ENCODE data around the gene DDX10.

DDX10 gene

GRCh38 chr11:108838792-108839105 lies 173.9 kb downstream of the DDX10 start:
- Mint-ChIP-seq H3K4me3 (no peak overlapping the region), H3K27me3 (no peaks in the 10 kb centered on the region), H3K9me3 (no peaks in the 10 kb centered on the region), H3K27ac (no peak overlapping the region), H3K4me1 (peaks cover 19% of the 10 kb centered on the region), H3K36me3 (peaks cover 23% of the 10 kb centered on the region)

DNA sequence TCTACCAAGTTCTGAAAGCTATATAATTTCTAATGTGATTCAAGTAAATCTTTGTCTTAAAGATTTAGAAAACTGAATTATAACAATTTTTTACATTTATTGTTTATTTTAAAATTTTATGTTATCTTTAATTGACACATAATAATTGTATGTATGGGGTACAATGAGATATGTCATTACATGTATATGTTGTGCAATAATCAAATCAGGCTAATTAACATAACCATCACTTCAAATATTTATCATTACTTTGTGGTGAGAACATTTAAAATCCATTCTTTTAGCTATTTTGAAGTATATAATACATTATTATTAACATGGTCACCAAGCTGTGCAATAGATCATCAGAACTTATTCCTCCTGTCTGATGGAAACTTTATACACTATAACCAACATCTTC lies 181.1 kb downstream of the DDX10 start:
- Mint-ChIP-seq H3K4me1 (peaks cover 5% of the 10 kb centered on the region), H3K27ac (no peak overlapping the region), H3K4me3 (no peak overlapping the region), H3K36me3 (peaks cover 20% of the 10 kb centered on the region), H3K9me3 (no peaks in the 10 kb centered on the region), H3K27me3 (no peaks in the 10 kb centered on the region)

DNA sequence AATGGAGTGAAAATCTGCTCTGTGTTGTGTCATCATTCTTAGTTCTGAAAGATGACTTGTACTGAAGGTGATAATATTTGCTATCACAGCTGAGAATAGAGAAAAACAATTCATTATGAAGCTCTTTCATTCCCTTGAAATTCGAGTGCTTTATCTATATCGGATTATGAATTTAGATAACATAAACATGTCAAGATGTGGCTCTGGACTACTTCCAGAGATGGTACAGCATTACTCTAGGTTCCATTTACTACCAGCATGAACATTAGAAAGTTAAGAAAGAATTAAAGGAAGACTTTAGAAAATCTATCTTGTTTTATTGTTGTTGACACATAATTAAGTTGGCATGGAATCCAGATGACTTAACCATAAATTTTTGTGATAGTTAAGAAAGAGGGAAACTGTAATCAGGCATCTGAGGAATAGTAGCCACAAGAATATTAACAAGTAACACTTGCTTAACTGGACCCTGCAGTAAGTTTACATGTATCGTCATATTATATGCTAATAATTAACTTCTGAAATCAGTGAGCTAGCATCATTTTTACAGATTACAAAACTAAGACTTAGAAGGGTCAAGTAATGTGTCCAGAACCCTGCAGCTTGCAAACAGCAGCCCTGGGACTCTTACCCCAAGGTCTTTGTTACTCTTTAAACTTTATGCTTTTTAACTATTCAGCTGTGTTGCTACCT lies 182.6 kb downstream of the DDX10 start:
- Mint-ChIP-seq H3K27ac (no peak overlapping the region), H3K36me3 (peaks cover 16% of the 10 kb centered on the region), H3K4me1 (peaks cover 12% of the 10 kb centered on the region), H3K4me3 (no peak overlapping the region), H3K27me3 (no peaks in the 10 kb centered on the region), H3K9me3 (no peaks in the 10 kb centered on the region)

DNA sequence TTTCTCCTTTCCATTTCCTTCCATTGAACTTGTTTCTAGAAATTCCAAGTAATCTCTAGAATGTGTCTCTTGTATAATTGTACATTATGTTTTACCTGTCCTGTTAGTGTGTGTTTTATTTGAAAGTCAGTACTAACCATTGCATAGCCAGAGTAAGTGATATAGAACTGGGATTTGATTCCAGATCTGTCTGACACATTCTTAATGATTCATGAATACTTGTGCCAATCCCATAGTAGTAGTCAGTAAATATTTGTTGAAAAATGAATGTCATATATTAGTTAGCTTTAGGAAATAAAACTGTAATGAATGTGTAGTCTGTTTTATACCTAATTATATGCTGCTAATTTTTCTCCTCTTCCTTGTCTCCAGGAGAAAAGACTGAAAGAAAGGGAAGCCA lies 186.9 kb downstream of the DDX10 start:
- H3K27ac Mint-ChIP-seq: peak overlapping the region; percentile 14
- H3K4me1 Mint-ChIP-seq: peaks cover 43% of the 10 kb centered on the region
- peaks cover 10% of the 10 kb centered on the region for H3K36me3 Mint-ChIP-seq
- H3K27me3 Mint-ChIP-seq: no peaks in the 10 kb centered on the region
- H3K9me3 Mint-ChIP-seq: no peaks in the 10 kb centered on the region
- H3K4me3 Mint-ChIP-seq: no peak overlapping the region

DNA sequence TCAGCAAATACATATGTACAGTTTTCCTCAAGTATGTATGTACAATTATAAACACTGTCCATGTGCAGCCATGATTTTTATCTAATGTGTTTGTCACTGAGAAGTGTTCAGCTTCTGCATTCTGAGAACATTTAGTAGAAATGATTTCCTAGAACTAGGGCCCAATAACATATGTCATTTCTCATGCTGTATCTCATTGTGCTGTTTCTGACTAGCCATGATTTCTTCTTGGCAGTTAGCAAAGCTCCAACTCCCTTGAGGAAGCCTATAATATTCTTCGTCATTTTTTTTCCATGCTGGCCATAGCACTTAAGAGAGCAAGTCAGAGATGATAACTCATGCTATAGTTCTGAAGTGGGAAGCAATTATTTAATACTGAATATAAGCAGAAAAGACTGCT lies 187.8 kb downstream of the DDX10 start:
- H3K4me3 Mint-ChIP-seq: no peak overlapping the region
- H3K27me3 Mint-ChIP-seq: no peaks in the 10 kb centered on the region
- H3K4me1 Mint-ChIP-seq: peaks cover 43% of the 10 kb centered on the region
- no peaks in the 10 kb centered on the region for H3K9me3 Mint-ChIP-seq
- no peak overlapping the region for H3K27ac Mint-ChIP-seq
- peaks cover 8% of the 10 kb centered on the region for H3K36me3 Mint-ChIP-seq

GRCh38 chr11:108853151-108853550 lies 188.3 kb downstream of the DDX10 start:
- Mint-ChIP-seq H3K36me3 (peaks cover 10% of the 10 kb centered on the region), H3K4me3 (peak overlapping the region; percentile 87), H3K9me3 (no peaks in the 10 kb centered on the region), H3K27me3 (no peaks in the 10 kb centered on the region), H3K27ac (no peak overlapping the region), H3K4me1 (peaks cover 43% of the 10 kb centered on the region)

DNA sequence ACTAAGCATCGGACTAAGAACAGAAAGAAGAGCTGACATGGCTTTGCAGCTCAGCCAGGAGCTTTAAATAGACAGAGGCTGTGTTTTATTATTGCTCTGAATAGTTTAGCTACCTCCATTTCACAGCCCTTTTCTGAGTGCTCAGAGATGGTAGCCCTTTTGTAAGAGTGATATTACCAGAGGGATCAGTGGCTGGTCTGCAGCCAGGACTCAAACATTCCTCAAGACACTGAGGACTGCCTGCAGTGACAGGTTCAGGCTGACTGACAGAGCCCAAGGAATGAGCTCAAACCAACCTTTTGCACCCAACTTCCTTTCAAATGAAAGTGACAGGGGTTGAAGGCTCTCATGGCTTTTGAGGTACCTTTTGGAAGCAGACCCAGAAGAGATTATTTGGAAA lies 189.0 kb downstream of the DDX10 start:
- Mint-ChIP-seq H3K9me3 (no peaks in the 10 kb centered on the region), H3K27ac (peak overlapping the region; percentile 38), H3K4me3 (peak overlapping the region; percentile 87), H3K4me1 (peaks cover 43% of the 10 kb centered on the region), H3K27me3 (no peaks in the 10 kb centered on the region), H3K36me3 (peaks cover 10% of the 10 kb centered on the region)

DNA sequence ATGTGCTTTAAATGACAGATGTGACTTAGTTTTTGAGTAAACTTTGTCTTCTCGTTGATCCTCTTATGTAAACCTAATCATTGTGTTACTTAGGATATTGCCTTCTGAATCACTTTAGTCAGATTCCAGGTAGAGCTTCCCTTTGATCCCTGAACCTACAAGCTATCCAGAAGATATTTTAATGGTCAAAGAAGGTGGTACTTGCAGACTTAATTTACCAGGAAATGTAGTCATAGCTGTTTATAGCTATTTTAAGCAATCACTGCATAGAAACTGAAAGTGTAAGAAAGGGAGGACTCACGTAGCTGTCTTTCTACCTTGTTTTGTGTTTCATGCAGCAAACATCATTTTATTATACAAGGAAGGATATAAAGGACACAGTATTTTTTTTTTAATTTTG lies 189.5 kb downstream of the DDX10 start:
- H3K27ac Mint-ChIP-seq: peak overlapping the region; percentile 38
- H3K9me3 Mint-ChIP-seq: no peaks in the 10 kb centered on the region
- H3K36me3 Mint-ChIP-seq: peaks cover 10% of the 10 kb centered on the region
- no peaks in the 10 kb centered on the region for H3K27me3 Mint-ChIP-seq
- H3K4me3 Mint-ChIP-seq: peak overlapping the region; percentile 87
- H3K4me1 Mint-ChIP-seq: peaks cover 43% of the 10 kb centered on the region

GRCh38 chr11:108857382-108857781 lies 192.5 kb downstream of the DDX10 start:
- Mint-ChIP-seq H3K27me3 (no peaks in the 10 kb centered on the region), H3K27ac (no peak overlapping the region), H3K4me1 (peaks cover 42% of the 10 kb centered on the region), H3K9me3 (no peaks in the 10 kb centered on the region), H3K36me3 (peaks cover 19% of the 10 kb centered on the region), H3K4me3 (no peak overlapping the region)

- Mint-ChIP-seq H3K4me1 (peaks cover 42% of the 10 kb centered on the region), H3K27me3 (no peaks in the 10 kb centered on the region), H3K27ac (no peak overlapping the region), H3K9me3 (no peaks in the 10 kb centered on the region), H3K4me3 (no peak overlapping the region), H3K36me3 (peaks cover 20% of the 10 kb centered on the region)
Measured at GRCh38 chr11:108858622-108859021, 193.8 kb downstream of the DDX10 start.

DNA sequence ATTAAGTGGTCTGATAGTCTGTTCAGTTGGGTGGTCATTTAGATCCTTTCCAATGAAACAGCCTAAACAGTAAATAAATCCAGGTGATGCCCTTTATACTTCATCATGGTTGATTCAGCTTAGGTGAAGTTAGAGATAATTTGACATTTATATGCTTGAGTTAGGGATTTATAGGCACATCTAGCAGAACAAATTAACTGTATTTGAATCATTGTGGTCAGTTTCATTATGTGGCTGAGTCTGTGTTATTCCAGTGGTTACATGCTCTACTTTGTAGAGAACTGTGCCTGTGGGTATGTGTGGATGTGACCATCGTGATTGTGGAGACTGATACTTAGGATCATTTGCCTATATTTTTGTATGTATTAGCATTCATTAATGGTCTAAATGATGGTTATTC lies 194.6 kb downstream of the DDX10 start:
- H3K9me3 Mint-ChIP-seq: no peaks in the 10 kb centered on the region
- H3K4me1 Mint-ChIP-seq: peaks cover 38% of the 10 kb centered on the region
- H3K4me3 Mint-ChIP-seq: no peak overlapping the region
- H3K27me3 Mint-ChIP-seq: no peaks in the 10 kb centered on the region
- H3K36me3 Mint-ChIP-seq: peaks cover 20% of the 10 kb centered on the region
- no peak overlapping the region for H3K27ac Mint-ChIP-seq

GRCh38 chr11:108863528-108863927 lies 198.7 kb downstream of the DDX10 start:
- no peaks in the 10 kb centered on the region for H3K9me3 Mint-ChIP-seq
- H3K27ac Mint-ChIP-seq: no peak overlapping the region
- no peak overlapping the region for H3K4me3 Mint-ChIP-seq
- peaks cover 19% of the 10 kb centered on the region for H3K36me3 Mint-ChIP-seq
- H3K4me1 Mint-ChIP-seq: peaks cover 56% of the 10 kb centered on the region
- no peaks in the 10 kb centered on the region for H3K27me3 Mint-ChIP-seq

DNA sequence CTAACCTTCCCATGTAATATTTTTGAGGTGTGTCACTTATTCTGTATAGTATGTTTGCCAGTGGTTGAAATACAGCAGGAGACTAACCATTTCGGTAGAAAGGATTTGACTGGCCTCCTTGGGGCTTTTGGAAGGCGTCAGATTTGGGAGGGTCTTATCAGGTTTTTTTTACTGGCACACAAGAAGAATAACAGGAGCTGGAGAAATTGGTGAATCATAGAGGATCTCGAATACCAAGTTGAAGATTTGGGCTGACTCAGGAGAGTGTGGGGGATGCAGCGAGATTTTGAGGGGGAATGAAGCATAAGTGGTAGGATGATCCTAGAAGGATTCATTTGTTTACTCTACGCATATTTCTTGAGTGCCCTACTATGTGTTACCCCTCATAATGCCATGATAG lies 200.5 kb downstream of the DDX10 start:
- peaks cover 14% of the 10 kb centered on the region for H3K36me3 Mint-ChIP-seq
- H3K27me3 Mint-ChIP-seq: no peaks in the 10 kb centered on the region
- H3K27ac Mint-ChIP-seq: no peak overlapping the region
- peaks cover 62% of the 10 kb centered on the region for H3K4me1 Mint-ChIP-seq
- no peak overlapping the region for H3K4me3 Mint-ChIP-seq
- no peaks in the 10 kb centered on the region for H3K9me3 Mint-ChIP-seq

- Mint-ChIP-seq H3K27me3 (no peaks in the 10 kb centered on the region), H3K27ac (peak overlapping the region; percentile 10), H3K4me1 (peaks cover 62% of the 10 kb centered on the region), H3K9me3 (no peaks in the 10 kb centered on the region), H3K4me3 (no peak overlapping the region), H3K36me3 (peaks cover 8% of the 10 kb centered on the region)
Measured at GRCh38 chr11:108866781-108867180, 201.9 kb downstream of the DDX10 start.

DNA sequence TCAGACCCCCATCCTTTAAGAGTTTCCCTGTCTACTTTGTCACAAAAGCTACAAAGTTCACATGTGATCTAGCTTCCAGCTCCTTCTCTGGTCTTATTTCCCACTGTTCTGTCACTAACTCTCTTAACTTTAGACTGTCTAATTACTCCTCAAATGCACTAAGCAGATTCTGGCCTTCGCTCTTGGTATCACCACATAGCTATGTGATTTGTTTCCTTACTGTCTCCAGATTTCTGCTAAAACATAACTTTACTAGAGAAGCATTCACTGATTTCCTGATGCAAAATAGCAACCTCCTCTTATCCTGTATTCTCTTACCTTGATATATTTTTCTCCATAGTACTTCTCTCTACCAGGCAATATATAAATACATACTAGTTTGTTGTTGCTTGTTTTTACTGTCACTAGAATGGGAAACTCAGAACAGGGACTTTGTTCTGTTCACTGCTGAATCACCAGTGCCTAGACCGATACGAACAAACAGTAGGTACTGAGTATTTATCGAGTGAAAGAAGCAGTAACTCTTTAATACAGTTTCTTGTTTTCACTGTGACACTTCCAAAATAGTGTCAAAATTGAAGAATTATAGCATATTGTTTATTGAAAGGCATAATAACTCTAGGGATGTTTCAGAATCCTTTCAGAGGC lies 205.6 kb downstream of the DDX10 start:
- Mint-ChIP-seq H3K4me3 (no peak overlapping the region), H3K27ac (peak overlapping the region; percentile 3), H3K27me3 (no peaks in the 10 kb centered on the region), H3K36me3 (peaks cover 9% of the 10 kb centered on the region), H3K4me1 (peaks cover 50% of the 10 kb centered on the region), H3K9me3 (no peaks in the 10 kb centered on the region)

DNA sequence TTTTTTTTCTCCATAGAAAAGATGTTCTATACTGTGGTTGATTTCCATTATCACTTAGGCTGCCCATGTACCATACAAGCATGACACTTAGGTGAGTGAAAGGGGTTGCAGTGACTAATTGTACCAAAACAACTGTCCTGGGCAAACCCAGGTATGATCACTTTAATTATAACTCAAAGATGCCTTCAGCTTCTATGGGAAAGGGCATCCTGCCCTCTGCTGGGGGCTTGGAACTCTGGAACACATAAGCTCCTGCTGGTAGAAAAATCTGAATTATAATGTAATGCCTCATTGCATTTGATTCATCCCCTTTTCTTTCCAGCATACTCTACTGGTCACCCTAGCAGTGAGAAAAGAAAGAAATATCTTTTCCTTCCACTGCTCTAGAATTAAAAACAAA lies 206.3 kb downstream of the DDX10 start:
- H3K36me3 Mint-ChIP-seq: peaks cover 9% of the 10 kb centered on the region
- H3K27me3 Mint-ChIP-seq: no peaks in the 10 kb centered on the region
- H3K4me1 Mint-ChIP-seq: peaks cover 45% of the 10 kb centered on the region
- no peak overlapping the region for H3K27ac Mint-ChIP-seq
- no peaks in the 10 kb centered on the region for H3K9me3 Mint-ChIP-seq
- H3K4me3 Mint-ChIP-seq: no peak overlapping the region

DNA sequence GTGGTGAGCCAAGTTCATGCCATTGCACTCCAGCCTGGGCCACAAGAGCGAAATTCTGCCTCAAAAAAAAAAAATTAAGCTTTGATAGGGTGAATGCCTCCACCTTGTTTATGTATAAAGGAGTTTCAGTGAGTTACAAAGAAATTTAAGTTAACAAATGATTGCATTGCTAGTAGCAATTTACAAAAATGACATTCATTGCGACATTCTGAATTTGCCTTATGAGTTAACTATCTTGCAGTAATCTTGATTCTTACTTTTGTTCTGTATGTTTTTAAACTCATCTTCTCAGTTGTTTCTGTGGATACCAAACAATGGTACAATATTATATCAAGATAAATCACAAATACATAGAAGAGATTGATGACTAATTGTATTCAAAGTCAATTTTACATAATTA lies 207.0 kb downstream of the DDX10 start:
- no peaks in the 10 kb centered on the region for H3K27me3 Mint-ChIP-seq
- H3K4me1 Mint-ChIP-seq: peaks cover 38% of the 10 kb centered on the region
- H3K27ac Mint-ChIP-seq: no peak overlapping the region
- no peak overlapping the region for H3K4me3 Mint-ChIP-seq
- no peaks in the 10 kb centered on the region for H3K9me3 Mint-ChIP-seq
- H3K36me3 Mint-ChIP-seq: peaks cover 9% of the 10 kb centered on the region
